Activated naive CD4-positive, alpha-beta T cell treated with anti-CD3 and anti-CD28 coated beads, Interleukin-2, amount 50 U/mL, for 16 hours (primary cell): ENCODE data around the gene SAPCD1.

Source experiments
- DNase-seq: peaks from one replicate; pipeline ENCODE4 v3.0.0-alpha.2; 2020

Gene SAPCD1

GRCh38 chr6:31762356-31762755 is at the start of gene SAPCD1:
SAPCD1 (plus strand) TSS chr6:31762656; CDS start chr6:31763055, 399 bp downstream.
- no peak for DNase-seq

DNA sequence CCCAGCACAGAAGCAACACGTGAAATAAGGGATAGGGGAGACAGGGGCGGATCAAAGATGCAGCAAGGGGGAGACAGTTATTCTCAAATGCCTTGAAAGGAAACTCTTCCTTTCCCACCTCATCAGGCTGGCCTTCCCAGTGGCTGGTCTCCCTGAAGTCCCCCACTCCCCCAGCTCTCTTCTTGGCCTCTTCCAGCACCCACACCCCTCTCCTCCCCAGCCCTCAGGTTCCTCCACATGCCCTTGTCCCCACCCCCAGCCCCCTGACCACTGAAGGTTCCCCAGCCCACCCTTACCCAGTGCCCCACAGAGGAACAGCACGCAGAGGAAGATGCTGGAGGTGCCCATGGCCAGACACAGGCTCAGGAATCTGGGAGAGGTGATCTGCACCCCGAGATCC is 49.0 kb upstream of the SAPCD1 start:
- DNase-seq: no peak

- no peak for DNase-seq
Measured at GRCh38 chr6:31713991-31714684, 48.3 kb upstream of the SAPCD1 start.

- DNase-seq: no peak
Measured at GRCh38 chr6:31715022-31715958, 47.2 kb upstream of the SAPCD1 start, which contains the start of gene LY6G6D. LY6G6D (plus strand) TSS chr6:31715348; CDS start chr6:31715356, 8 bp downstream.

- DNase-seq: no peak
Measured at GRCh38 chr6:31717499-31718222, 44.8 kb upstream of the SAPCD1 start.

DNA sequence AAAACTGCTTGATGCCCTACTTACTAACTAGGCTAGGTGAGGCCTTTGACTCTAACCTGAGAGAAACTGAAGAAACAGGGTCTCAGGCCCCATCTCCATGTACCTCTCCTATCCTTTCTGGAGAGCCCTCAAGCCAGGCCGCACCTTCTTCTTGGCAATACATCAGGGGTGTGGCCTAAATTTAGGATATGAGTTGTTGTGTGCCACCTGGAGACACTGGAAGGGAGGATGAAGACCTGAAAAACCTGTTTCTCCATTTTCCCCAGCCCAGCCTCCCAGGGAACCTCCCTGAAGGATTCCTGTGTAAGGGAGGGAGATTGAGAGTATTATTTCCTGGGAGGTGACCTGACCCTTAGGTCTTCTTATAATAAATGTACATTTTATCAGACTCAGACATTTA is 44.2 kb upstream of the SAPCD1 start:
- DNase-seq: no peak

GRCh38 chr6:31719001-31719400 is 43.5 kb upstream of the SAPCD1 start:
- no peak for DNase-seq

DNA sequence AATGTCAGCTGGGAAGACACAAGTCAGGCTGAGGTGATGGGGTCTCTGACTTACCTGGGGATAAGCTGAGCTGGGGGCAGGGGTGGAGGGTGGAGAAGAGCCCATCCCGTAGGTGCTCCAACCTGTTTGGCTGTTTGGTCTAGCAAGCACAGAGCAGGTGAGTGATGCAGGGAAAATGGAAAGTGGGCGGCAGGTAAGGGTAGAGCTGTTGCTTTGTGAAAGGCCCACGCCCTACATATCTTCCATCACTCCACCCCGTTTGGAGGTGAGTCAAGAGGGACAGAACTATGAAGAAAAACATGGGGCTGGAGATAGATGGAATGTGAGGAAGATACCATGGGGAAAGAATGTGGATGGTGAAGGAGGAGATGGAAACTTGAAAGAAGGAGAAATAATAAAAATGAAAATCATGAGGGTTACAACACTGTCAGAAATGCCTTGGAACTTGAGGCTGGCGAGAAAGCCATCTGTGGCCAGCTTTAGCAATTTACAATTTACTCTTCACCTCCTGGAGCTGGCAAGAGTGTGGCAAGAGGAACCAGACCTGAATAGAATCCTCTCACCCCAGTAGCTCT is 42.2 kb upstream of the SAPCD1 start:
- DNase-seq: no peak

GRCh38 chr6:31721351-31722020 is 41.0 kb upstream of the SAPCD1 start, which contains the start of gene LY6G6C:
LY6G6C (minus strand) TSS chr6:31721746; CDS start chr6:31721679, 67 bp downstream.
- no peak for DNase-seq

- no peak for DNase-seq
Measured at GRCh38 chr6:31722173-31722572, 40.3 kb upstream of the SAPCD1 start.

- no peak for DNase-seq
Measured at GRCh38 chr6:31723245-31723979, 39.0 kb upstream of the SAPCD1 start, which contains the start of gene MPIG6B. MPIG6B (plus strand) TSS chr6:31723373; CDS start chr6:31723384, 11 bp downstream.

- no peak for DNase-seq
Measured at GRCh38 chr6:31723980-31724691, 38.3 kb upstream of the SAPCD1 start.

GRCh38 chr6:31725502-31726350 is 36.7 kb upstream of the SAPCD1 start:
- no peak for DNase-seq

DNA sequence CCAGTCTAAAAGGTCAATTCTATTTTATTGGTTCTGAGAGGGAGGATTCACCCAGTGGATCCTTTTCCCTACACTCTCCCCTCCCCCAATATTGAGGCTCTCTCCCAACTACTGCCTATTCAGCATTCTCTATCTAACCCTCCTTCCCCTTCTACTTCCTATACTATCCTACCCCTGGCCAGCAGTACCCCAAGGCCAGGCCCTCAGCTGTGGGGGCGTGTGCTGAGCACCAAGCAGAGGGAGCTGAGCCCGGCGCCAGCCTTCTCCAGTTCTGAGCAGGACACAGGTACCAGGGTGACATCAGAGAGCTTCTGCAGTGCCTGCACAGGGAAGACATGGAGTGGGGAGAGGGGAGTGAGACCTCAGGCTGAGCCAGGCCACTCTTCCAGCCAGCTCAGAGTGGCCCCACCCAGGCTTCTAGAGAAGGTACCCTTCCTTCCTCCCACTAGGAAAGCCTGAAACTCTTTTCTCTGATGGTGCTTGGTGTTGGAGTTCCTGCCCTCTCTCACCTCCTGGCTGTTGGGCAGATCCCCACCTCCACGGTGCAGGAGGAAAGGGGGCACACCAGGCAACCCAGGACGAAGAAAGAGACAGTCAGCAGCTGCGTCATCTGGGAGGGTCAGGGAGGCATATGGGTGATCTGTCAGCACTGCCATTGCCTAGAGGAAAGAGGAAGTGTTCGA is 35.3 kb upstream of the SAPCD1 start:
- DNase-seq: no peak

DNA sequence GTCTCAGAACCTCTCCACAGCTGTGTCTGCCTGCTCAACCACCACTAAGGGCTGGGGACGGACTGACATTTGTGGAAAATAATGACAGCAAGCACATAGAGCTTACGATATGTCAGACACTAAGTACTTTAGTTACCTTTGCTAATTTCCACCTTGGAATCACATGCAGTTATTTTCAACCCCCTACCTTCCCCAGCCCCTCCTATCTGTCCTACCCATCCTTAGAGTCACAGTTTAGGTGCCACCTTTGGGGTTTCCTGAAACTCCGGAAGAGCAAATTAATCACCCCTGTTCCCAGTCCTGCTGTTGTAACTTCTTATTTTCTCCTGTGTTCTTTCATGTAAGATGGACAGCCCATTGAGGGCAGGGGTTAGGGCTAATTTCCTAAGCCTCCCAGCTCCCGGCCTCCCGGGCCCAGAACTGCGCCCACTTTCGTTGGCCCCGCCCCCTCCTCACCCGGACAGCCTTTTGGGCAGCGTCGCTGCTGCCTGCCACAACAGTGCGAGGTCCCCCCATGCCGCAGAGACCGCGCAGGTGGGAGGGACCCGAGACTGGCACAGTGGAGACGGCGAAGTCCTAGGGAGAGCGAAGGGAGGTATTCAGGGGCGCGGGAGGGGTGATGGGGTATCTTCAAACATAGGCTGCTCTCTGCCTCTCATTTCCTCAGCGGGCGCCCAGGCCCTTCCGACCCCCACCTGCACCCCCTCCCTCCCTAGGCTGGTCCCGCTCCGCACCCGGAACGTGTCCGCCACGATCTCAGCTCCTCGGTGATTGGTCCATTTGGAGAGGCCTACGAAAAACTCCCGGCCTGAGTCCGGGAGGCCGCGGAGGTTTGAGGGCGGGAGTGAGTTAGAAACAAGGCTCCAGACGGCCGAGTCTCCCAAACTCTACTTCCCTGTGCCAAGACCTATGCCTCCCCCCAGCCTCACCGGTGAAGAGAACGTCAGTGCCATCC is 34.5 kb upstream of the SAPCD1 start:
- no peak for DNase-seq

GRCh38 chr6:31728767-31729514 is 33.5 kb upstream of the SAPCD1 start, which contains the start of gene DDAH2:
DDAH2 (minus strand) TSS chr6:31729299; CDS start chr6:31729161, 138 bp downstream.
- DNase-seq: no peak

GRCh38 chr6:31729515-31729978 is 32.9 kb upstream of the SAPCD1 start:
- peak; percentile 78 for DNase-seq
